GM12873 (cell line): ENCODE results near the gene CELSR3.

Source experiments
- CTCF ChIP-seq: IDR thresholded peaks from 2 replicates; pipeline ENCODE4 v1.5.1; 2012; ENCODE audit warnings: low read depth, mild to moderate bottlenecking, moderate library complexity, low read length, control low read depth; ENCODE audit not compliant: insufficient read depth; ENCODE audit errors: missing control alignments

CELSR3 gene

GRCh38 chr3:48600711-48601621 is 61.7 kb downstream of the CELSR3 start:
- TF ChIP-seq CTCF: no peak

GRCh38 chr3:48599509-48600285 is 63.0 kb downstream of the CELSR3 start:
- TF ChIP-seq CTCF: no peak

GRCh38 chr3:48599077-48599501 is 63.6 kb downstream of the CELSR3 start:
- TF ChIP-seq CTCF: no peak

GRCh38 chr3:48598323-48599076 is 64.2 kb downstream of the CELSR3 start:
- no peak for TF ChIP-seq CTCF

- TF ChIP-seq CTCF: no peak
These were observed 65.3 kb downstream of the CELSR3 start for GRCh38 chr3:48597408-48597800.

- TF ChIP-seq CTCF: no peak
These were observed 65.8 kb downstream of the CELSR3 start for GRCh38 chr3:48596676-48597407.
